HL-60/S4 treated with phorbol 12-myristate 13-acetate at 8.2 ng/mL for 4 days and 3 days (cell line): ENCODE data around the gene ADORA1.

Source experiments
- in situ Hi-C: fragments of 300-500 bp; cut with MboI; formaldehyde crosslinking; loops from 2 replicates; pipeline ENCODE4 v1.15.0; 2022; ENCODE audit warnings: low sequenced_read_pairs

Gene ADORA1

DNA sequence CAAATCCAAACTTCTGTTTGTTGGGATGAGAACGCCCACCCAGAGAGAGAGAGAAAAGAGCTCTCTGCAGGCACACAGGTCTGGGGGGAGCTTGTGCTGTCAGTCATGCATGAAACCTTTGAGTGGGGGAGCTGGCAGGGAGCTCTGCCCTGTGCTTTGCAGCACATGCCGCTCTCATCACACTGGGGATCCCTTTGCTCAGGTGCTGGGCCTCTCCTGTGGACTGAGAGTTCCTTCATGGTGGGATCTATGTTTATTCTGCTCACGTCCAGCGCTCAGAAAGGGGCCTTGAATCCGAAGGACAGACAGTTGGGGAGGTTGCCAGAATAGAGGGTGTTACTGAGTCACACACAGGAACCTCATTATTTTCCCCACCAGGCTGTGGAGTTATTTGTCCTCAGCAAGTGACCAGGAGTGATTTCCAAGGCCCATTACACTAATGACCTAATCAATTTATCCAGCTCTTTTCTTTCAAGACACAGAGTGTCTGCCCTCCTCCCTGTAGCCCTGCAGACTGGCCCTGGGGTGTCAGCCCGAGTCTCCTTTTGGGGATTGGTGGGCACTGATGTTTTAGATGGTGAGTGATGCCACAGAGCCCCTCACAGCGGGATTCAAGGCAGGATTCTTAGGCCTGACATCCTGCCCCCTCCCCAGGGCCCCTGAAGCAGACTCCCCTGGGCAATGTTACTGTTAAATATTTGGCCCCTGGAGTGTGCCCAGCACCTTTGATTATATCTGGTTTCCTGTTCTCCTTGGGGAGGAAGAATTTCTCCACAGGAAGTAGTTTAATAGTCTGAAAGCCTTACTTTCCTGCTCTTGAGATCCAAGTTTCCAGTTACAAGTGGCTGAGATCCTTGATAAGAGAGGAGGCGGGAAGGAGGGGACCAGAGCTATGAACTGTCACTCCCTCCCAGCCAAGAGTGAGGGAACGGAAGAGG is 25.8 kb downstream of the ADORA1 start:
- in situ Hi-C loops: no loop called here

DNA sequence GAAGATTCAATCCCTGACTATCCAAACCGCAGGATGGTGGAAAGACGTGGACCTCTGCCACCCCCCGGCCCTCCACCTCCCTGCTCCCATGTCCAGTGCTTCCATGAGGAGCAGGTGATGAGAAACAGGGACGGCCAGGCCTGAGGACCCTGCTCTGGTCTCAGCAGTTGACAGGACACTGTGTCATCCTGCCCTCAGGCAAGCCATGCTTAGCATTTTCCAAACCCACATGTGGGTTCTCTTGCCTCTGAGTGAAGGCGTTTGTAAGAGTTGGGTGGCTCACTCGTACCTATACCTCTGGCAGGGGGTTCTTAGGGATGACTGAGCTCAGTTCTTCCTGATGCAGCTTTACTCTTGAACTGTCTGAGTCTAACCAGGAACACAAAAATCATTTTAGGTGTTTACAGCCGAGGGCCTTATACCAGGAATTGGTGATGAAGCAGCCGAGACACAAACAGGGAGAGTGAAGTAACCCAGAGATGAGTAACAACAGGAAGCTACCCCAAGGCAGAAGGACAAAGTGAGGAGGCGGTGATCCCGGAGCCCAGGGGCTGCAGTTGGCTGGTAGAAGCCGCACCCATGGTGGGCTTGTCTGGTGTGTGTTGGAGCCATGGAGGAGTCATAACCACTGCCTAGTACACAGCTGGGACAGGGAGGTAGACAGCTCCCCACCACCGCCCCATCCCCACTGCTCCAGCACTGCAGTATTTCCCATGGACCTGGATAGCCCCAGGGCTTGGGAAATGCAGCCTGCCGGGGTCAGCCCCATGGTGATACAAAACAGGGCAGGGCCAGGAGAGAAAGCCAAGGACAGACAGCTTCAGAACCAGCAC is 26.7 kb downstream of the ADORA1 start:
- in situ Hi-C loops: no loop called here

DNA sequence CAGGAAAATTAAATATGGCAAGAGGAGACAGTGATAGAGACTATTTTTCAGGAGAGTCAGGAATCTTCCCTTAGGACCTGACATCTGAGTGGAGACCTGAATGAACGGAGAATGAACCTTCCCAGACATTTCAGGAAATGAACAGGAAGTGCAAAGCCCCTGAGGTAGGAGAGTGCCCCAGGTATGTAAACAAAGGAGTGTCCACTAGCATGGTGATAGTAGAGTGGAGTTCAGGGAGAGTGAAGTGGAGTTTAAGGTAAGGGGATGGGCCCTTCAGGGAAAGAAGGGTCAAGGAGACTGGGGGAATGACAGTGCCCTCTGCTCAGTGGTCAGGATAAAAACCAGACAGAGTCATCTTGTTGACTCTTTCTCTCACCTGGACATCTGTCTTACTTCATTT is 28.8 kb downstream of the ADORA1 start:
- in situ Hi-C loops: no loop called here

DNA sequence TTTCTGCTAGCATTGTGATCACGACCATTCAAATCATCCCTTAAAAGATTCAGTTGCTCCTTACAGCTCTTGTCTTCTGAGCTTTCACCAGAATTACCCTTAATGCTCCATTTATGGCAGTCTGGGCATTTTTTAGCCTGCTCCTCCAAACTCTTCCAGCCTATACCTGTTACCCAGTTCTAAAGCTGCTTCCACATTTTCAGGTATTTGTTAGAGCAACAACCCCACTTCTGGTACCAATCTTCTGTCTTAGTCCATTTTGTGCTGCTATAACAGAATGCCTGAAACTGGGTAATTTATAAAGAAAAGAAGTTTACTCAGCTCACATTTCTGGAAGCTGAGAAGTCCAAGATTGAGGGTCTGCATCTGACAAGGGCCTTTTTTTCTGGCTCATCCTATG is 30.9 kb downstream of the ADORA1 start:
- in situ Hi-C loops: no loop called here

DNA sequence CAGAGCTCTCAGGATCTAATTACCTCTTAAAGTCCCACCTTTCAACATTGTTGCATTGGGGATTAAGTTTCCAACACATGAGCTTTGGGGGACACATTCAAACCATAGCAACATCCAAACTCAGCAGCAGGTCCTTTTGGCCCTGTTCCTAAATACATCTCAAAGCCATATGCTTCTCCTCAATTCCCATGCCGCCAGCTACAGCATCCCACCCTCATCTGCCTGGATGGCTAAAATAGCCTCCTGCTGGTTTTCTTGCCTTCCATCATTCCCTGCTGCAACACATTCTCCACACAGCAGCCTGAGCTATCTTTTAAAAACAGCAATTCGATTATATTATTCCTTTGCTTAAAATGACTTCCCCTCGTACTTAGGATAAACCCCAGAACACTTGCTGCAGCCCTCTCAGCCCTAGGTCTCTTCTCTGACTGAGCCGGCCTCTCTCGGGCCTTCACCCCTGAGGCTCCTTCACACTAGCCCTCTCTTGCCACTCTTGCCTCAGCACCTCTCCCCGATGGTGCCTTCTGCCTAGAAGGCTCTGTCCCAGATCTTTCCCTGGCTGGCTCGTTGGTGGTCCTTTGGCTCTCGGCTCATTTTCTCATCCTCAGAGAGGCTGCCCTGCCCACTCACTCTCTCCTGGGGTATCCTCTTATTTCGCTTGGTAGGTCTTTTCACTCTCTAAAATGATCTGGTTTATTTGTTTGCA is 31.6 kb downstream of the ADORA1 start:
- in situ Hi-C loops: no loop called here

DNA sequence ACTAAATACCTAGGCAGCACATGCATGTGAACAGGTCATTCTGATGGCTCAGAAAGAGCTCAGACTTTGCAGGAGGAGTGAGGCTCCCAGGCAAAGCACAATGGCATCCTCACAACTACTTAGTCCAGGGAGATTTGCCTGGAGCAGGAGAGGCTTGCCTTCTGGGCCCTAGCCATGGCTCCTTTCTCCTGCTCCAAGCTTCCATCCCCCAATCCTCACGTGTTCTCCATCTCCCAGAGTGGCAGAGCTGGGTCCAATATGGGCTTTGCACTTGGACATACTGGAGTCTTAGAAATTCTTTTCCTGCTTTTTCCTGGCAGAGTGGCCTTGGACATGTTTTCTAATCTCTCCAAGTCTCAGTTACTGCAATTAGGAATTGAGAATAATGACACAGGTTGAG is 32.3 kb downstream of the ADORA1 start:
- in situ Hi-C loops: no loop called here

DNA sequence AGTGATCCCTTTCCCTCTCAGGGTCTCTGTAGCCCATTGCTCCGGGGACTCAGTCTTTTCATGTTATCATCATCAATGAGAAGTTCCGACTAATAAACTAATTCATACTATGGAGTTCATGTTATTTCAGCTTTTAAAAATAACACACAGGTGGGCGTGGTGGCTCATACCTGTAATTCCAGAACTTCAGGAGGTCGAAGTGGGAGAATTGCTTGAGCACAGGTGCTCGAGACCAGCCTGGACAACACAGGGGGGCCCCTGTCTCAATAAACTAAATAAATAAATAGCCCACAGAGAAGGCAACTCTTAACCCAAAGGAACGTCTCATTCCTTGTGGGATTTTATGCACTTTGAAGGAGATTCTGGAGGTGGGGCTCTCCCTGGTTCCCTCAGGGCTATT is 33.6 kb downstream of the ADORA1 start:
- in situ Hi-C loops: no loop called here

DNA sequence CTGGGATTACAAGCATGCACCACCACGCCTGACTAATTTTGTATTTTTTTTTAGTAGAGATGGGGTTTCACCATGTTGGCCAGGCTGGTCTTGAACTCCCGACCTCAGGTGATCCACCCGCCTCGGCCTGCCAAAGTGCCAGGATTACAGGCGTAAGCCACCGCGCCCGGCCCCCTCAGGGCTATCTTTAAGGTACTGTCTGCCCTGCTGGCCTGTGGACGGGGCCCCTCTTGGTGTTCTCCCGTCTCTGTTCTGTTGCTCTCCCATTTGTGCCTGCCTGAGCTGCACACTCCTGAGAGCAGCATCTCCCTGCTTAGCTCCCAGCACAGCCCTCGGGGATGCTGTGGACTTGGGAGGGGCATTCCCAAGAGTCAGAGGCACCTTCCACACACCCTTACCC is 34.2 kb downstream of the ADORA1 start:
- in situ Hi-C loops: no loop called here

DNA sequence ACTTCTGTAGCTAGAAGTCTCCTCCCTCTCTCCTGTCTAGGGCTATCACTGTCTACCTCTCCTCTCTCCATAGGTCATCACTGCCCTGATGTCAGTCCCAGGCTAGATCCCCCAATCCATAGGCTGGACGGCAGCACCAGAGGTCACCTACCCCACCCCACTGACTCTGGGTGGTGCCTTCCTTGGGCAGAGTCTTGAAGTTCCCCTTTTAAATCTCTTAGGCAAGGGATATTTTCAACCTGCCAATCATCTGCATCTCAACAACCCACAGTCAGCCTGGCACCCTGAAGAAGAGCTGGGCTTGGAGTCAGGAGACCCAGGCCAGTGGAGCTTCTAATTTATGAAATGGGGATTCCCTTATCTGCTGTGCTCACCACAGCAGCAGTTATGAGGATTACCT is 34.9 kb downstream of the ADORA1 start:
- in situ Hi-C loops: no loop called here

DNA sequence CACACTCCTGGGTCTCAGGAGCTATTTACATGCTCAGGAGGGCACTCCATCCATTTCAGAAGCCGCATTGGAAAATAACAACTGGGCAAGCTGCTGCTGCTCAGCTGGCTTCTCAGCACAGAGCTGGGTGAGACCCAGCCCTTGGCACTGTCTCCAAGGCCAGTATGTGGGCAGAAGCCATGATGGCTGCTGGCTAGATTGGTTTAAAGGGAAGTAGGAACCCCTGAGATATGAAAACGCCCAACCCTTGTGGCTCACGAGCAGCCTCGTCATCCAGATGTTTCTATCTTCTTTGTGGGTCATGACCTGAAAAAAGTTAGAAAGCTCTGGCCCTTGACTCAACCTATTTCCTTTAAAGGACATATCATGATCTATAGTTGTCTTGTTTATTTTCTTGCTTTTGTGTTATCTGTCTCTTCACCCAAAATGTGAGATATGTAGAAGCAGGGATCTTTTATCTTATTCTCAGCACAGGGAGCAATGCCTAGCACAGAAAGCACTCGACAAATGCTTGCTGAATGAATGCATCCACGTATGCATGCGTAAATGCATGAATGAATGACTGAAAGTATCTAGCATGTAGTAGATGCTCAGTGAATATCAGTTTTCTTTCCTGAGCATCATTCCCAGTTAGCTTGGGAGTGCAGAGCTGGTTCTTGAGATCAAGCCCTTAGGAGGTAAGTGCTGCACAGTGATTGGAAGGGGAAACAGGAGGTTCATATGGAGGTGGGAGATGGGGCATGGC is 36.5 kb downstream of the ADORA1 start:
- in situ Hi-C loops: no loop called here

DNA sequence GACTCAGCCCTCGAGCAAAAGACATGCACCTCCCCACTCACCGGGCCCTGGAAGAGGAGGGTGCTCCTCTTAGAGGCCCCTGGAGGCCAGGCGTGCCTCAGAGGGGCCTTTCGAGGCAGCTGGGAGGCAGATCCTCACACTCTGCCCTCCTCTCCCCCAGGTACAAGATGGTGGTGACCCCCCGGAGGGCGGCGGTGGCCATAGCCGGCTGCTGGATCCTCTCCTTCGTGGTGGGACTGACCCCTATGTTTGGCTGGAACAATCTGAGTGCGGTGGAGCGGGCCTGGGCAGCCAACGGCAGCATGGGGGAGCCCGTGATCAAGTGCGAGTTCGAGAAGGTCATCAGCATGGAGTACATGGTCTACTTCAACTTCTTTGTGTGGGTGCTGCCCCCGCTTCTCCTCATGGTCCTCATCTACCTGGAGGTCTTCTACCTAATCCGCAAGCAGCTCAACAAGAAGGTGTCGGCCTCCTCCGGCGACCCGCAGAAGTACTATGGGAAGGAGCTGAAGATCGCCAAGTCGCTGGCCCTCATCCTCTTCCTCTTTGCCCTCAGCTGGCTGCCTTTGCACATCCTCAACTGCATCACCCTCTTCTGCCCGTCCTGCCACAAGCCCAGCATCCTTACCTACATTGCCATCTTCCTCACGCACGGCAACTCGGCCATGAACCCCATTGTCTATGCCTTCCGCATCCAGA is 37.7 kb downstream of the ADORA1 start:
- in situ Hi-C loops: no loop called here

DNA sequence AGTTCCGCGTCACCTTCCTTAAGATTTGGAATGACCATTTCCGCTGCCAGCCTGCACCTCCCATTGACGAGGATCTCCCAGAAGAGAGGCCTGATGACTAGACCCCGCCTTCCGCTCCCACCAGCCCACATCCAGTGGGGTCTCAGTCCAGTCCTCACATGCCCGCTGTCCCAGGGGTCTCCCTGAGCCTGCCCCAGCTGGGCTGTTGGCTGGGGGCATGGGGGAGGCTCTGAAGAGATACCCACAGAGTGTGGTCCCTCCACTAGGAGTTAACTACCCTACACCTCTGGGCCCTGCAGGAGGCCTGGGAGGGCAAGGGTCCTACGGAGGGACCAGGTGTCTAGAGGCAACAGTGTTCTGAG is 38.3 kb downstream of the ADORA1 start:
- in situ Hi-C loops: no loop called here

DNA sequence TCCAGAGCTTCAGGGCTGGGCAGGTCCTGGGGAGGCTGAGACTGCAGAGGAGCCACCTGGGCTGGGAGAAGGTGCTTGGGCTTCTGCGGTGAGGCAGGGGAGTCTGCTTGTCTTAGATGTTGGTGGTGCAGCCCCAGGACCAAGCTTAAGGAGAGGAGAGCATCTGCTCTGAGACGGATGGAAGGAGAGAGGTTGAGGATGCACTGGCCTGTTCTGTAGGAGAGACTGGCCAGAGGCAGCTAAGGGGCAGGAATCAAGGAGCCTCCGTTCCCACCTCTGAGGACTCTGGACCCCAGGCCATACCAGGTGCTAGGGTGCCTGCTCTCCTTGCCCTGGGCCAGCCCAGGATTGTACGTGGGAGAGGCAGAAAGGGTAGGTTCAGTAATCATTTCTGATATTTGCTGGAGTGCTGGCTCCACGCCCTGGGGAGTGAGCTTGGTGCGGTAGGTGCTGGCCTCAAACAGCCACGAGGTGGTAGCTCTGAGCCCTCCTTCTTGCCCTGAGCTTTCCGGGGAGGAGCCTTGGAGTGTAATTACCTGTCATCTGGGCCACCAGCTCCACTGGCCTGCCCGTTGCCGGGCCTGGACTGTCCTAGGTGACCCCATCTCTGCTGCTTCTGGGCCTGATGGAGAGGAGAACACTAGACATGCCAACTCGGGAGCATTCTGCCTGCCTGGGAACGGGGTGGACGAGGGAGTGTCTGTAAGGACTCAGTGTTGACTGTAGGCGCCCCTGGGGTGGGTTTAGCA is 38.8 kb downstream of the ADORA1 start:
- in situ Hi-C loops: no loop called here

DNA sequence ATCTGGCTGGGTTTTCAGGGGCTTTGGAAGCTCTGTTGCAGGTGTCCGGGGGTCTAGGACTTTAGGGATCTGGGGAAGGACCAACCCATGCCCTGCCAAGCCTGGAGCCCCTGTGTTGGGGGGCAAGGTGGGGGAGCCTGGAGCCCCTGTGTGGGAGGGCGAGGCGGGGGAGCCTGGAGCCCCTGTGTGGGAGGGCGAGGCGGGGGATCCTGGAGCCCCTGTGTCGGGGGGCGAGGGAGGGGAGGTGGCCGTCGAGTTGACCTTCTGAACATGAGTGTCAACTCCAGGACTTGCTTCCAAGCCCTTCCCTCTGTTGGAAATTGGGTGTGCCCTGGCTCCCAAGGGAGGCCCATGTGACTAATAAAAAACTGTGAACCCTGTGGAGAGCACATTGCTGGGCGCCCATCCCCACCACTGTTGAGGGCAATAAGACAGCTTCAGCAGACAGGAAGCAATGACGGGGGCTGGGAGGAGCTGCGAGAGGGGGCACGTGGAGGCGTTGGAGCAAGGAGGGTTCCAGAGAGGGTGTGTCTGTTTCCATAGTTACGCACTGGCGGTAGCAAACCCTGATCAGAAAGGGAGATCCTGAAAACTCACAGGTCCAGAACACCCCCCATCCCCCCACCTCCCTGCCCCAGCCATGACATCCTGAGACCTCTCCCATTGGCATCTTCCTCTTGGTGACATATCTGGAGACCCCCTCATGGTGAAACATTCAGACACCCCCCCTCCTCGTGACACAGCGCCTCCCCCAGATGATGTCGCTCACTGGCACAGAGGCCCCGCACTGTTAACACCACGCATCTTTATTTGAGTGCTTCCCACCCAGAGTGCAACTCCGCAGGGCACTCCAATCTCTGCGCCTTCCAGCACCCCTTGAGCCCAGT is 39.7 kb downstream of the ADORA1 start:
- in situ Hi-C loops: no loop called here

DNA sequence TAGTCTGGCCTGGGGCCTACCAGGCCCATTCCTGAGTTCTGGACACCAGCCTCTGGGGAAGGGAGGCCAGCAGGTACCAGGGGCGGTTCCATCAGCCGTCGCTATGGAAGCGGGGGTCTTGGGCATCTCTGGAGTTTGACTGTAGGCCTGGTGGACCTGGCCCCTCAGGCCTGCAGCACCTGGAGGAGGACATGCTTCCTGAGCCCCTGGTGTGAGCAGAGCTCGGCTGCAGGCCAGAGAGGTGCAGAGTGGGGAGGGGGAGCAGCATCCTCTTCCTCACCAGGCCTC is 40.3 kb downstream of the ADORA1 start:
- in situ Hi-C loops: no loop called here

DNA sequence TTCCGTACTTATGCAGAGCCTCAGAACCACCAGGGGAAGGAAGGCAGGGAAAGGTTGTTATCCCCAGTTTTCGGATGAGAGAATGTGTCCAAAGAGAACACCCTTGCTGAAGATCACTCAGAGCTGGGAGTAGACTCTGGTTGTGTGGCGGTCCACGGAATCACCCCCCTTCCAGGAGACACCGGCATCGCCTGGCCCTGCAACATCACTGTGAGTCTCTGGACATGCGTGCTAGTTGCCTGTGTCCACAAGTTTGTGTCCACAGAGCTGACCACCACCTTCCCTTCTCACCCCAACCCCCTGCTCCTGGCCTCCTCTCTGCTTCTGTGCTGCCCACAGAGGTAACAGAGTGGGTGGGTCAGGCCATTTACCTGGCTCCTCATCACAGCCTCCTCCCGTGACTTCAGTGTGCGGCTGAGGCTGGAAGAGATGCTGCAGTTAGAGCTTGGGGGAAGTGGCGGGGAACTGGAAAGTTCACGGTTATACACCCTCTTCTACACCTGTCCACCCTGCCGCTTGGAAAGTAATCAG is 40.8 kb downstream of the ADORA1 start:
- in situ Hi-C loops: no loop called here

DNA sequence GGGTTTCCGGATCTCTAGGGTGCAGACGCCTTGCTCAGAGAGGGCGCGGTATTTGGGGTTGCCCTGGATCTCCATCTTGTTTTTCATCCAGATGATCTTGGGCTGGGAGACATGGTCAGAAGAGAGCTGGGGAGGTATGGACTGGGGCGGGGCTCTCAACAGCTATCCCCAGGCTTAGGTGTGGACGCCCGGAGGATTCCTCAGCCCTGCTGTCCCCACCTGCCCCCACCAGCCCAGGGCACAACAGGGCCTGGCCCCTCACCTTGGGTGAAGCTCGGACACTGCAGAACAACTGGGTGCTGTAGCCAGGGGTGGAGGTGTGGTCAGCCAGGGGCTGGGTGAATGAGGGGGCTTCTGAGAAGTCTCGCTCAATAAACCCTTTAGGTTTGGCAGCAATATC is 41.5 kb downstream of the ADORA1 start:
- in situ Hi-C loops: no loop called here

DNA sequence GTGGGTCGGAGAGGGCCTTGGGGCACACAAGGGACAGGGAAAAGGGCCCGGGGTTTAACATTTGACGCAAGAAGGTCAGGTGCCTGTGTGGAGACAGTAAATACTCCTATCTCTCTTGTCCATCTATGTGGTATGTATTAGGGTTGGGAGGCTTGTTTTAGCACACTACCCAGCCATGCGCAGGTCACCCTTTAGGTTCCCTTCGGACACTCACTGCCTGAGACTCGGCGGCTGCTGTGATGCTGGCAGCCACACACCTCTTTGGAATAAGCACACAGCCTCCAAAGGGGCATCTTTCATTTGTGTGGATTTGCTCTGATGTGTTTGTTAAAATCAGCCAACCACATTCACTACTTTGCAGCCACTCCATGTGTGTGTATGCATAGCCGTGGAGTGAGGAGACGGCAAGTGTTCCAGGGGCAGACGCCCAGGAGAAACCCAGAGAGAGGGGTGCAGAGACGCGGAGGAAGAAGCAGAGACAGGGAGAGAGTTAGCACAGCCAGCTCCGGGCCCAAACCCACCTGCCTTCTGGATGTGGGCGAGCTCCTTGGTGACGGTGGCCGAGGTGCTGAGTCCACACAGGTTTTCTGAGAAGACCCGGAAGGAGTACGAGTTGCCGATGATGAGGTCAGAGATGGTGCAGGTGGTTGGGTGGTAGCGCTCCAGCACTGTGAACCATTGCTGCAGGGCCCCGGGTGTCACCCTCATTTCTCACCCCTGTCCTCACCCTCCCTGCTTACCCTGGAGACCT is 42.4 kb downstream of the ADORA1 start:
- in situ Hi-C loops: no loop called here
